Hematopoietic multipotent progenitor cell (in vitro differentiated cells): Measurements from ENCODE around the gene N4BP3. TPM values are rescaled to one million over a fixed set of nuclear protein-coding genes. Genes with fewer than 3 reads are reported as not detected.
"Not testable (repeated sequence)": the region's sequence is repeated elsewhere in the genome, so short reads cannot be mapped to it uniquely, and the experiment has no call there.

ENCODE experiments used
- DNase-seq, 3 donors: peaks; one replicate each; pipeline ENCODE4 v3.0.0-alpha.2; 2011 to 2015; ENCODE audit warnings: low read depth in 2 of 3, low spot score in 2 of 3
- total RNA-seq: library from RNA; depleted of rRNA; stranded (reverse); fragments of >200 nt; gene quantifications from one replicate; pipeline ENCODE4 v1.2.3, GENCODE V29; 2012

Gene N4BP3
- total RNA-seq, result 5.1 TPM

- DNase-seq, result peak in 2 of 3 donors; percentile 85 to 91
Measured at GRCh38 chr5:178113141-178113787, at the start of gene N4BP3. TSS of gene N4BP3 (plus strand) at chr5:178113532. CDS start at chr5:178119584, 6,052 bp downstream.

GRCh38 chr5:178067755-178068154 lies 45.6 kb upstream of the N4BP3 start:
- DNase-seq, result no peak

GRCh38 chr5:178068293-178068692 lies 45.0 kb upstream of the N4BP3 start:
- no peak for DNase-seq

- peak in 2 of 3 donors; percentile 62 to 79 for DNase-seq
Measured at GRCh38 chr5:178069909-178070308, 43.4 kb upstream of the N4BP3 start.

GRCh38 chr5:178071108-178071507 lies 42.2 kb upstream of the N4BP3 start:
- no peak for DNase-seq

- no peak for DNase-seq
Measured at GRCh38 chr5:178072749-178073148, 40.6 kb upstream of the N4BP3 start.

GRCh38 chr5:178074266-178074952 lies 38.9 kb upstream of the N4BP3 start:
- peak in 2 of 3 donors; percentile 42 to 58 for DNase-seq

GRCh38 chr5:178076965-178077364 lies 36.4 kb upstream of the N4BP3 start:
- not testable (repeated sequence) for DNase-seq

GRCh38 chr5:178077751-178078150 lies 35.6 kb upstream of the N4BP3 start:
- DNase-seq, result no peak

- no peak for DNase-seq
Measured at GRCh38 chr5:178078197-178079010, 34.9 kb upstream of the N4BP3 start.

GRCh38 chr5:178080056-178080455 lies 33.3 kb upstream of the N4BP3 start:
- no peak for DNase-seq

GRCh38 chr5:178080618-178081410 lies 32.5 kb upstream of the N4BP3 start:
- DNase-seq, result no peak

- DNase-seq, result no peak
Measured at GRCh38 chr5:178081571-178082243, 31.6 kb upstream of the N4BP3 start.

GRCh38 chr5:178083922-178084321 lies 29.4 kb upstream of the N4BP3 start:
- DNase-seq, result no peak

GRCh38 chr5:178085316-178085715 lies 28.0 kb upstream of the N4BP3 start:
- DNase-seq, result no peak

- DNase-seq, result no peak
Measured at GRCh38 chr5:178086266-178086665, 27.1 kb upstream of the N4BP3 start.

- not testable (repeated sequence) for DNase-seq
Measured at GRCh38 chr5:178087199-178087598, 26.1 kb upstream of the N4BP3 start.

- no peak for DNase-seq
Measured at GRCh38 chr5:178090856-178091255, 22.5 kb upstream of the N4BP3 start.

GRCh38 chr5:178093134-178093533 lies 20.2 kb upstream of the N4BP3 start:
- DNase-seq, result no peak

- no peak for DNase-seq
Measured at GRCh38 chr5:178094345-178094744, 19.0 kb upstream of the N4BP3 start.
